ENCODE results near the gene MOSPD2.

MOSPD2 gene

GRCh38 chrX:14896273-14896672, 23.1 kb downstream of the MOSPD2 start:
- no peaks in the 10 kb centered on the region for H3K9me3 ChIP-seq
- no peaks in the 10 kb centered on the region for H3K27me3 ChIP-seq
- TF ChIP-seq, protein P1, sequence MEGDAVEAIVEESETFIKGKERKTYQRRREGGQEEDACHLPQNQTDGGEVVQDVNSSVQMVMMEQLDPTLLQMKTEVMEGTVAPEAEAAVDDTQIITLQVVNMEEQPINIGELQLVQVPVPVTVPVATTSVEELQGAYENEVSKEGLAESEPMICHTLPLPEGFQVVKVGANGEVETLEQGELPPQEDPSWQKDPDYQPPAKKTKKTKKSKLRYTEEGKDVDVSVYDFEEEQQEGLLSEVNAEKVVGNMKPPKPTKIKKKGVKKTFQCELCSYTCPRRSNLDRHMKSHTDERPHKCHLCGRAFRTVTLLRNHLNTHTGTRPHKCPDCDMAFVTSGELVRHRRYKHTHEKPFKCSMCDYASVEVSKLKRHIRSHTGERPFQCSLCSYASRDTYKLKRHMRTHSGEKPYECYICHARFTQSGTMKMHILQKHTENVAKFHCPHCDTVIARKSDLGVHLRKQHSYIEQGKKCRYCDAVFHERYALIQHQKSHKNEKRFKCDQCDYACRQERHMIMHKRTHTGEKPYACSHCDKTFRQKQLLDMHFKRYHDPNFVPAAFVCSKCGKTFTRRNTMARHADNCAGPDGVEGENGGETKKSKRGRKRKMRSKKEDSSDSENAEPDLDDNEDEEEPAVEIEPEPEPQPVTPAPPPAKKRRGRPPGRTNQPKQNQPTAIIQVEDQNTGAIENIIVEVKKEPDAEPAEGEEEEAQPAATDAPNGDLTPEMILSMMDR (IDR thresholded peaks at IDR 0.05; ENCODE audit: low read depth, low read length): no peak

GRCh38 chrX:14897042-14897441, 23.8 kb downstream of the MOSPD2 start:
- Histone ChIP-seq H3K9me3 (no peaks in the 10 kb centered on the region), H3K4me3 (ENCODE audit: low read depth, low read length) (no peak overlapping the region), H3K27me3 (no peaks in the 10 kb centered on the region), H3K4me1 (no peaks in the 10 kb centered on the region), H3K36me3 (no peaks in the 10 kb centered on the region)
- DNase-seq: no peak
- TF ChIP-seq, protein P1 (IDR thresholded peaks at IDR 0.05; ENCODE audit: low read depth, low read length): no peak

More at GRCh38 chrX:14896273-14896672, 23.1 kb downstream of the MOSPD2 start:
- Histone ChIP-seq H3K36me3 (no peaks in the 10 kb centered on the region), H3K4me1 (no peaks in the 10 kb centered on the region), H3K4me3 (ENCODE audit: low read depth, low read length) (no peak overlapping the region)
- DNase-seq: no peak

DNA sequence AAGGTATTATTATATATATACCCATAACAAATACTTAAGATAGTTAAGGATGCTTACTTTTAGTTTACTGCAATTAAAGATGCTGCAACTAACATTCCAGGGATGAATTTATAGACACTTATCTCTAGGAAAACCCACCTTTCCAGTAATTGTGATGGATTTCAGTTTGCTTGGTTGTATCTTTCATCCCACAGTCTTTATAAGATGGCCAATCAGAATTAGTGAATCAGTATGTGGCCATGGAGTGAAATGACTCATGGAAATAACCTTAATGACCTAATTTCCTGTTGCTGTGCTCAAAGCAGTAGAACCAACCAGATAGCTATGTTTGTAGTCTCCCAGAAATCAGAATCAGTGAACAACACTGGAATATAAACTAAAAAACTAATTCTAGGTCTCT, 26.4 kb downstream of the MOSPD2 start:
- no peaks in the 10 kb centered on the region for H3K27me3 ChIP-seq
- no peaks in the 10 kb centered on the region for H3K4me1 ChIP-seq
- TF ChIP-seq, protein P1 (IDR thresholded peaks at IDR 0.05; ENCODE audit: low read depth, low read length): no peak
- no peaks in the 10 kb centered on the region for H3K9me3 ChIP-seq
- no peaks in the 10 kb centered on the region for H3K36me3 ChIP-seq
- no peak overlapping the region for H3K4me3 ChIP-seq (ENCODE audit: low read depth, low read length)
- DNase-seq: no peak

DNA sequence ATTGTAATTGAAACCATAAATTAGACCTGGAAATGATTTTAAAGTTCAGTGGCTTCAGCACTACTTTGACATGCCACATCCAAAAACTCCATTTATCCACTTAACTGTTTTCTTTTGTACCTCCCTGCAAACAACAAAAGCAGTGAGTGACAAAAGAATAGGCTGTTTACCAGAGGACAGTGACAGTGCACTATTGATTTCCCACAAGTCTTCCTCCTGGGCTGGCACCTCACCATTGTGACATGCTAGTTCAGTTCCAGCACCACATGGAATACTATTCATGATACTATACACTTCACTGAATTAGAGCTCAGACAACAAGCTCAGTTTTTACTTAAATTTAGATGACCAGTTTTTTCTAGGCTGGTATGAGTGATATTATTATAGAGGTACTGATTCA, 29.3 kb downstream of the MOSPD2 start:
- TF ChIP-seq, protein P1 (IDR thresholded peaks at IDR 0.05; ENCODE audit: low read depth, low read length): no peak
- Histone ChIP-seq H3K27me3 (no peaks in the 10 kb centered on the region), H3K9me3 (no peaks in the 10 kb centered on the region)

GRCh38 chrX:14903891-14904290, 30.7 kb downstream of the MOSPD2 start:
- no peaks in the 10 kb centered on the region for H3K4me1 ChIP-seq
- H3K27me3 ChIP-seq: no peaks in the 10 kb centered on the region
- no peaks in the 10 kb centered on the region for H3K36me3 ChIP-seq
- DNase-seq: no peak
- H3K4me3 ChIP-seq (ENCODE audit: low read depth, low read length): no peak overlapping the region
- H3K9me3 ChIP-seq: no peaks in the 10 kb centered on the region
- TF ChIP-seq, protein P1 (IDR thresholded peaks at IDR 0.05; ENCODE audit: low read depth, low read length): no peak

More for the DNA sequence above, 29.3 kb downstream of the MOSPD2 start:
- Histone ChIP-seq H3K4me1 (no peaks in the 10 kb centered on the region), H3K4me3 (ENCODE audit: low read depth, low read length) (no peak overlapping the region), H3K36me3 (no peaks in the 10 kb centered on the region)
- DNase-seq: no peak

DNA sequence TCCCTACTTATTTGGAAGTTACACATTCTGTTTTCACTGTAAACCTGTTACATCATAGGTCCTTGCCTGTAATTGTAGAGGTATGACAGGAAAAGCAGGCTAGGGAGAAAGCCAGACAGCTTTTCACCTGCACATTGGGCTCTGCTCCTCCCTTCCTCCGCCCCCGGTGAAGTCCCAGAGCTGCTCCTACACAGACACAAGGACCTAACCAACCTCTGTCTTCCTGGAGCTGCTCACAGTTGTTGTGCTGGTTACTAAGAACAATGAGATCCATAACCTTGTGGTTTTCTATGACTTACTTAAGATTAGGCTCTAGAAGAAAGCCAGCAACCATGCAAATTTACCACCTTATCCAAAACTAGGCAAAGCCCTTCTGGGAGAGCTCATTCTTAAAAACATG, 40.0 kb downstream of the MOSPD2 start:
- Histone ChIP-seq H3K4me3 (ENCODE audit: low read depth, low read length) (no peak overlapping the region), H3K36me3 (no peaks in the 10 kb centered on the region), H3K9me3 (no peaks in the 10 kb centered on the region), H3K4me1 (no peaks in the 10 kb centered on the region), H3K27me3 (no peaks in the 10 kb centered on the region)
- TF ChIP-seq, protein P1 (IDR thresholded peaks at IDR 0.05; ENCODE audit: low read depth, low read length): no peak
- no peak for DNase-seq
